Glutamatergic neuron (in vitro differentiated cells): Measurements from ENCODE around the gene RAD18. TPM values are rescaled to one million over a fixed set of nuclear protein-coding genes. Genes with fewer than 3 reads are reported as not detected.

Source experiments
- DNase-seq: peaks from one replicate; pipeline ENCODE4 v3.0.0; 2022
- H3K27ac Mint-ChIP-seq: one replicate; pipeline ENCODE4 v1.8.0; 2020; ENCODE audit warnings: mild to moderate bottlenecking, mixed read lengths, inconsistent platforms; ENCODE audit not compliant: unreplicated experiment
- H3K27me3 Mint-ChIP-seq: one replicate; pipeline ENCODE4 v1.8.0; 2020; ENCODE audit warnings: mild to moderate bottlenecking, moderate library complexity, mixed read lengths, inconsistent platforms; ENCODE audit not compliant: unreplicated experiment
- H3K36me3 Mint-ChIP-seq: one replicate; pipeline ENCODE4 v1.8.0; 2020; ENCODE audit warnings: mild to moderate bottlenecking, mixed read lengths, inconsistent platforms; ENCODE audit not compliant: unreplicated experiment
- H3K4me1 Mint-ChIP-seq: one replicate; pipeline ENCODE4 v1.8.0; 2020; ENCODE audit warnings: mild to moderate bottlenecking, low read depth, mixed read lengths, inconsistent platforms; ENCODE audit not compliant: unreplicated experiment
- H3K4me3 Mint-ChIP-seq: one replicate; pipeline ENCODE4 v1.8.0; 2020; ENCODE audit warnings: mild to moderate bottlenecking, mixed read lengths, inconsistent platforms; ENCODE audit not compliant: unreplicated experiment
- H3K9me3 Mint-ChIP-seq: one replicate; pipeline ENCODE4 v1.8.0; 2020; ENCODE audit warnings: mild to moderate bottlenecking, moderate library complexity, mixed read lengths, inconsistent platforms; ENCODE audit not compliant: unreplicated experiment
- total RNA-seq: library from RNA; stranded (reverse); fragmentation: NEBNext Ultra II Directional; extraction: Animal tissue kit (Norgen Biotek cat#: 25700); gene quantifications from one replicate; pipeline ENCODE4 v1.2.1, GENCODE V29; 2021; ENCODE audit not compliant: unreplicated experiment
- TF ChIP-seq, protein P1 (sequence below): fragments of 200-600 bp; sonication (generic); IDR thresholded peaks from one replicate; pipeline ENCODE4 v1.5.0; 2021; ENCODE audit not compliant: partially characterized antibody, unreplicated experiment

The RAD18 gene
- total RNA-seq, 1 donor from 2014 or later = 11.9 TPM

DNA sequence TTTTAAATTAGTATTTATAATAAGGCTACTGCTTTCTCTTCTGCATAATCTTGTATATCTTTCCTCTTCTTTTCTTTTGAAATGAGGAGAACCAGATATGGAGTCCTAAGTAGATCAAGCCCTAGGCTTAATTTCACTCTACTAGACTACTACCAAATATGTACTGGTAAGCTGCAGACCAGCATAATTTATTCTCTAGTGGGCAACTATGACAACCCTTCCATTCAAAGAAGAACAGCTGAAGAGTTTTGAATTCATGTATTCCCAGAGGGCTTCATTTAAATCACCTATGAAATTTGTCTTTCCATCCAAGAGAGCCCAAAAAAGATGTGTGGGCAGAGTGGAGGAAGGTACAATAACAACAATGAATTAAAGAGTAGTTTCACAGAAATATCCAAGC is 10.0 kb downstream of the RAD18 start:
- no peak overlapping the region for H3K4me3 Mint-ChIP-seq
- peaks cover 25% of the 10 kb centered on the region for H3K4me1 Mint-ChIP-seq
- H3K27ac Mint-ChIP-seq = no peak overlapping the region
- no peak for DNase-seq
- H3K27me3 Mint-ChIP-seq = no peaks in the 10 kb centered on the region
- no peaks in the 10 kb centered on the region for H3K9me3 Mint-ChIP-seq
- no peaks in the 10 kb centered on the region for H3K36me3 Mint-ChIP-seq
- TF ChIP-seq, protein P1, sequence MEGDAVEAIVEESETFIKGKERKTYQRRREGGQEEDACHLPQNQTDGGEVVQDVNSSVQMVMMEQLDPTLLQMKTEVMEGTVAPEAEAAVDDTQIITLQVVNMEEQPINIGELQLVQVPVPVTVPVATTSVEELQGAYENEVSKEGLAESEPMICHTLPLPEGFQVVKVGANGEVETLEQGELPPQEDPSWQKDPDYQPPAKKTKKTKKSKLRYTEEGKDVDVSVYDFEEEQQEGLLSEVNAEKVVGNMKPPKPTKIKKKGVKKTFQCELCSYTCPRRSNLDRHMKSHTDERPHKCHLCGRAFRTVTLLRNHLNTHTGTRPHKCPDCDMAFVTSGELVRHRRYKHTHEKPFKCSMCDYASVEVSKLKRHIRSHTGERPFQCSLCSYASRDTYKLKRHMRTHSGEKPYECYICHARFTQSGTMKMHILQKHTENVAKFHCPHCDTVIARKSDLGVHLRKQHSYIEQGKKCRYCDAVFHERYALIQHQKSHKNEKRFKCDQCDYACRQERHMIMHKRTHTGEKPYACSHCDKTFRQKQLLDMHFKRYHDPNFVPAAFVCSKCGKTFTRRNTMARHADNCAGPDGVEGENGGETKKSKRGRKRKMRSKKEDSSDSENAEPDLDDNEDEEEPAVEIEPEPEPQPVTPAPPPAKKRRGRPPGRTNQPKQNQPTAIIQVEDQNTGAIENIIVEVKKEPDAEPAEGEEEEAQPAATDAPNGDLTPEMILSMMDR = no peak

DNA sequence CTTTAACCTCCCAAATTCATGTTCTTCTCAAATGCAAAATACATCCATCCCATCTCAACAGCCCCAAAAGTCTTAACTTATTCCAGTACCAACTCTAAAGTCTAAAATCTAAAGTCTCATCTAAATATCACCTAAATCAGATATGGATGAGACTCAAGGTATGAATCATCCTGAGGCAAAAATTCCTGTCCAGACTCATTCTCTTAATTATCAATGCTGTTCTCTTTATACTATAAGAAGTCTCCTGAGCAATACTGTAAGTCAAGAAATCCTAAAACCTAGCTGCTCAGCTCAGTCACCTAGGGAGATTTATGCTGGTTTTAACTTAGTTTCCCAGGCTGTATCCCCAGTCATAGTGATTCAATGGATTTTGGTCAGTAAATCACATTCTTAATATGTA is 11.1 kb downstream of the RAD18 start:
- H3K9me3 Mint-ChIP-seq = no peaks in the 10 kb centered on the region
- DNase-seq = no peak
- no peak overlapping the region for H3K4me3 Mint-ChIP-seq
- H3K27me3 Mint-ChIP-seq = no peaks in the 10 kb centered on the region
- no peak overlapping the region for H3K27ac Mint-ChIP-seq
- H3K4me1 Mint-ChIP-seq = peaks cover 25% of the 10 kb centered on the region
- TF ChIP-seq, protein P1 = no peak
- no peaks in the 10 kb centered on the region for H3K36me3 Mint-ChIP-seq

DNA sequence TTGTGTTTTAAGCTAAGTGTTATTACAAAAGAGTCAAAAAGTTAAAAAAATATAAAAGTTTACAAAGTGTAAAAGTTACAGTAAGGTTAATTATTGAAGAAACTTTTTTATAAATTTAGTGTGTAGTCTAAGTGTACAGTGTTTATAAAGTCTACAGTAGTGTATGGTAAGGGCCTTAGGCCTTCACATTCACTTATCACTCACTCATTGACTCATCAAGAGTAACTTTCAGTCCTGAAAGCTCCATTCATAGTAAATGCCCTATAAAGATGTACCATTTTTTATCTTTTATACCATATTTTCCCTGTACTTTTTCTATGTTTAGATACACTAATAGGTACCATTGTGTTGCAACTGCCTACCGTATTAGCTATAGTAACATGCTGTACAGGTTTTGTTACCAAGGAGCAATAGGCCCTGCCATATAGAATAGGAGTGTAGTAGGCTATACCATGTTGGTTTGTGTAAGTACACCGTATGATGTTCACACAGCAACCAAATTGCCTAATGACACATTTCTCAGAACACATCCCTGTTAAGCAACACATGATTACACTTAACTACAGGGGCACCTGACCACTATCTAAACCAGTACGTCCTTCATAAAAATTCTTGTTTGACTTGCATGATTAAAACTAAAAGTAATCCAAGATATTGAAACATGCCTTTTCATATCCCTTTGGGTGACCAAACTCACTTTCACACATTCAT is 17.2 kb downstream of the RAD18 start:
- H3K27ac Mint-ChIP-seq = no peak overlapping the region
- H3K36me3 Mint-ChIP-seq = peaks cover 15% of the 10 kb centered on the region
- peaks cover 4% of the 10 kb centered on the region for H3K4me1 Mint-ChIP-seq

DNA sequence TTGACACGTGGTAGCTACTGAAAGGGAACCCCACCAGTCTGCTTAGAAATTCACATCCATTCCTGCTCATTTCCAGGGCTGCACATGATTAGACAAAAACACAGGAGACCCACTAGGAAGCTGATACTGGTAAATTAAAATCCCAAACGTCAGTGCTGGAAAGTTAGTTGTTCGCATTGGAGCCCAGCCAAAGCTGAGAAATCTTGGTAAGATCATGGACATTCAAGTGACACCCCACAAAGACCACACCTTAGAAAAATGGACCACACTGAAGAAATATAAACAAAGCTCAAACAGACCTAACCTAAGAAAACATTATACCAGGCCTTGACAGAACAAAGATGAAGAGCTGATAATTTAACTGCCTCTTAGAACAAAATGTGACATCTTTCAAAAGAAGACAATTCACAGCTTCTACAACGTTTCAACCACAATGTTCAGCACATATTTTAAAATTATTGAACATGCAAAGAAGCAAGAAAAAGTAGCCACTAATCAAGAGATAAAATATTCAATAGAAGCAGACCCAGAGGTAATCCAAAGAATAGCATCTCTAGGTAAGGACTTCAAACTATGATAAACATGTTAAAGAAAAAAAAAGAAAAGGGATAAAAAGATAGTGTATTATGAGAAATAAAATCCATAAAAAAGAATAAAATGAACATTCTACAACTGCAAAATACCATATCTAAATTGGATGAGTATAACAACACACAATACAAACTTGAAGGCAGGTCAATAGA is 20.4 kb downstream of the RAD18 start:
- Mint-ChIP-seq H3K9me3 (no peaks in the 10 kb centered on the region), H3K4me3 (no peak overlapping the region), H3K4me1 (no peaks in the 10 kb centered on the region), H3K27ac (no peak overlapping the region), H3K27me3 (no peaks in the 10 kb centered on the region), H3K36me3 (peaks cover 15% of the 10 kb centered on the region)
- TF ChIP-seq, protein P1 = no peak
- no peak for DNase-seq

More for the DNA sequence above, 17.2 kb downstream of the RAD18 start:
- Mint-ChIP-seq H3K4me3 (no peak overlapping the region), H3K27me3 (no peaks in the 10 kb centered on the region), H3K9me3 (no peaks in the 10 kb centered on the region)
- TF ChIP-seq, protein P1 = no peak
- DNase-seq = no peak

DNA sequence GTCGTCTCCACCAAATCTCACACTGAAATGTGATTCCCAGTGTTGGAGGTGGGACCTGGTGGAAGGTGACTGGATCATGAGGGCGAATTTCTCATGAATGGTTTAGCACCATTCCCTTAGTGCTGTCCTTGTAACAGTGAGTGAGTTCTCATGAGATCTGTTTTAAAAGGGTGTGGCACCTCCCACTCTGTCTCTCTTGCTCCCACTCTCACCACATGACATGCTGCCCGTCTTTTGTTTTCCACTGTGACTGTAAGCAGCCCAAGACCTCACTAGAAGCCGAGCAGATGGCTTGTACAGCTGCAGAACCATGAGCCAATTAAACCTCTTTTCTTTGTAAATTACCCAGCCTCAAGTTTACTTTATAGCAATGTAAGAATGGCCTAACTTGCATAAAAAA is 21.2 kb downstream of the RAD18 start:
- Mint-ChIP-seq H3K27me3 (no peaks in the 10 kb centered on the region), H3K27ac (peak overlapping the region; percentile 78), H3K36me3 (peaks cover 15% of the 10 kb centered on the region), H3K4me1 (peaks cover 3% of the 10 kb centered on the region), H3K9me3 (no peaks in the 10 kb centered on the region), H3K4me3 (no peak overlapping the region)
- TF ChIP-seq, protein P1 = no peak
- no peak for DNase-seq
